IMR-90 (cell line): Measurements from ENCODE around the gene NAGPA. TPM values are rescaled to one million over a fixed set of nuclear protein-coding genes. Genes with fewer than 3 reads are reported as not detected.

Experiments
- ATAC-seq: fragments of 200-7000 bp; cut with Tn5 transposase; 2 replicates; pipeline ENCODE4 v1.9.1; 2020; ENCODE audit warnings: low read depth, mild to moderate bottlenecking, moderate library complexity
- BruUV-seq: library from RNA; stranded (reverse); fragments of 400-500 nt; replicated peaks from 2 replicates; lab custom pipeline; 2021; lab: Mats Ljungman, UMichigan
- CTCF ChIA-PET: fragments of 300-600 bp; formaldehyde crosslinking; extraction: SDS; loops from one replicate; lab custom pipeline; 2021; ENCODE audit warnings: antibody characterized with exemption; lab: Yijun Ruan, JAX
- POLR2A ChIA-PET: fragments of 300-600 bp; sonication (Branson Sonifier 250); formaldehyde crosslinking; loops from one replicate; lab custom pipeline; 2022; ENCODE audit warnings: antibody characterized with exemption; ENCODE audit not compliant: unreplicated experiment; lab: Charles Lee
- DNase-seq: peaks from one replicate; pipeline ENCODE4 v3.0.0; 2013
- H2AFZ ChIP-seq: replicated peaks from 2 replicates; pipeline ENCODE3; 2013; ENCODE audit warnings: low read length, mild to moderate bottlenecking; ENCODE audit not compliant: poor library complexity
- H2AK5ac ChIP-seq: 2 replicates; pipeline ENCODE4 v1.6.1; 2013; ENCODE audit warnings: low read depth, low read length, inconsistent platforms
- H2AK9ac ChIP-seq: replicated peaks from 2 replicates; pipeline ENCODE3; 2013; ENCODE audit warnings: mild to moderate bottlenecking, low read depth, low read length, moderate library complexity; ENCODE audit not compliant: poor library complexity
- H2BK120ac ChIP-seq: 2 replicates; pipeline ENCODE4 v1.6.1; 2013; ENCODE audit warnings: low read depth, low read length, inconsistent platforms
- H2BK15ac ChIP-seq: 3 replicates; pipeline ENCODE4 v1.6.1; 2013; ENCODE audit warnings: low read depth, low read length, inconsistent platforms
- H2BK20ac ChIP-seq: 2 replicates; pipeline ENCODE4 v1.6.1; 2013; ENCODE audit warnings: low read depth, mild to moderate bottlenecking, inconsistent platforms, low read length, moderate library complexity
- H2BK5ac ChIP-seq: 2 replicates; pipeline ENCODE4 v1.6.1; 2013; ENCODE audit warnings: mild to moderate bottlenecking, low read depth, low read length, inconsistent platforms; ENCODE audit not compliant: poor library complexity, severe bottlenecking
- H3K14ac ChIP-seq: replicated peaks from 2 replicates; pipeline ENCODE4 v1.6.1; 2013; ENCODE audit warnings: low read depth, low read length, inconsistent platforms
- H3K18ac ChIP-seq: 2 replicates; pipeline ENCODE4 v1.6.1; 2013; ENCODE audit warnings: low read depth, low read length, control low read depth
- H3K23ac ChIP-seq: 2 replicates; pipeline ENCODE4 v1.6.1; 2013; ENCODE audit warnings: low read depth, low read length, inconsistent platforms
- H3K27ac ChIP-seq: 2 replicates; pipeline ENCODE4 v1.5.1; 2013; ENCODE audit warnings: mild to moderate bottlenecking, control low read depth, low read length; ENCODE audit not compliant: insufficient read depth
- H3K27me3 ChIP-seq: 2 replicates; pipeline ENCODE4 v1.6.1; 2013; ENCODE audit warnings: low read length; ENCODE audit not compliant: control insufficient read depth, insufficient read depth
- H3K36me3 ChIP-seq: 2 replicates; pipeline ENCODE4 v1.6.1; 2013; ENCODE audit warnings: low read length, mixed read lengths; ENCODE audit not compliant: control insufficient read depth, insufficient read depth
- H3K4ac ChIP-seq: 2 replicates; pipeline ENCODE4 v1.6.1; 2013; ENCODE audit warnings: low read depth, low read length, inconsistent platforms
- H3K4me1 ChIP-seq: 2 replicates; pipeline ENCODE4 v1.6.1; 2013; ENCODE audit warnings: low read length, mixed read lengths; ENCODE audit not compliant: control insufficient read depth, insufficient read depth
- H3K4me2 ChIP-seq: 2 replicates; pipeline ENCODE4 v1.6.1; 2013; ENCODE audit warnings: low read depth, mild to moderate bottlenecking, control low read depth, low read length, moderate library complexity
- H3K4me3 ChIP-seq: 2 replicates; pipeline ENCODE4 v1.5.1; 2013; ENCODE audit warnings: low read depth, mild to moderate bottlenecking, control low read depth, low read length, moderate library complexity; ENCODE audit not compliant: insufficient read depth
- H3K56ac ChIP-seq: 2 replicates; pipeline ENCODE4 v1.6.1; 2013; ENCODE audit warnings: low read length, inconsistent platforms; ENCODE audit not compliant: insufficient read depth; ENCODE audit errors: extremely low read depth
- H3K79me1 ChIP-seq, 2 experiments: 2 replicates each; pipeline ENCODE4 v1.6.1; 2013; ENCODE audit warnings: low read length in 2 of 2, inconsistent platforms in 1 of 2, low read depth in 1 of 2
- H3K9ac ChIP-seq: 2 replicates; pipeline ENCODE4 v1.6.1; 2013; ENCODE audit warnings: low read depth, low read length, control low read depth
- H3K9me1 ChIP-seq: 2 replicates; pipeline ENCODE4 v1.6.1; 2013; ENCODE audit warnings: low read length, inconsistent platforms; ENCODE audit not compliant: insufficient read depth
- H3K9me3 ChIP-seq: 2 replicates; pipeline ENCODE4 v1.6.1; 2013; ENCODE audit warnings: low read length; ENCODE audit not compliant: control insufficient read depth, insufficient read depth
- H4K20me1 ChIP-seq: 2 replicates; pipeline ENCODE4 v1.6.1; 2013; ENCODE audit warnings: low read length, inconsistent platforms; ENCODE audit not compliant: insufficient read depth
- H4K5ac ChIP-seq: 2 replicates; pipeline ENCODE4 v1.6.1; 2013; ENCODE audit warnings: mild to moderate bottlenecking, low read depth, low read length, control low read depth
- H4K8ac ChIP-seq, 2 experiments: 2 replicates each; pipeline ENCODE4 v1.6.1; 2013; ENCODE audit warnings: low read depth in 2 of 2, low read length in 2 of 2, control low read depth in 1 of 2, inconsistent platforms in 1 of 2
- H4K91ac ChIP-seq: 2 replicates; pipeline ENCODE4 v1.6.1; 2013; ENCODE audit warnings: low read depth, low read length, inconsistent platforms; ENCODE audit not compliant: insufficient read depth
- CHD1 ChIP-seq: IDR thresholded peaks from 2 replicates; pipeline ENCODE4 v1.6.1; 2012; ENCODE audit warnings: low read depth, low read length, improper control_type of control experiment
- FOS ChIP-seq: fragments of 150-350 bp; IDR thresholded peaks from 2 replicates; pipeline ENCODE4 v1.6.1; 2016; ENCODE audit warnings: low read depth, low read length
- MAFK ChIP-seq: IDR thresholded peaks from 2 replicates; pipeline ENCODE4 v1.6.1; 2012; ENCODE audit warnings: low read depth, low read length, improper control_type of control experiment
- MAZ ChIP-seq: IDR thresholded peaks from 2 replicates; pipeline ENCODE4 v1.6.1; 2012; ENCODE audit warnings: low read depth, mild to moderate bottlenecking, low read length, improper control_type of control experiment, moderate library complexity, borderline replicate concordance
- NFE2L2 ChIP-seq: fragments of 150-350 bp; IDR thresholded peaks from 2 replicates; pipeline ENCODE4 v1.6.1; 2016; ENCODE audit warnings: low read depth, mild to moderate bottlenecking, low read length
- RCOR1 ChIP-seq: IDR thresholded peaks from 2 replicates; pipeline ENCODE4 v1.6.1; 2012; ENCODE audit warnings: mild to moderate bottlenecking, low read length, improper control_type of control experiment; ENCODE audit not compliant: insufficient replicate concordance
- WGBS, 2 experiments: methylation state at CpG; one replicate each; pipeline versions ENCODE4 v1.1.5 to v1.1.7; 2013; ENCODE audit warnings: missing lambda C conversion rate in 2 of 2; ENCODE audit not compliant: insufficient read length in 1 of 2; ENCODE audit errors: extremely low coverage in 2 of 2; 5-methylcytosine and 5-hydroxymethylcytosine counted together
- dilution Hi-C: fragments of 300-500 bp; cut with HindIII; formaldehyde crosslinking; loops from one replicate; pipeline ENCODE4 v1.14.3; 2018; ENCODE audit warnings: low sequenced_read_pairs; ENCODE audit not compliant: unreplicated experiment
- in situ Hi-C: fragments of 300-500 bp; cut with MboI; formaldehyde crosslinking; loops from 3 replicates; pipeline ENCODE4 v1.14.3; 2019; ENCODE audit warnings: low sequenced_read_pairs, inconsistent platforms, mixed read lengths
- intact Hi-C: fragments of 100-400 bp; cut with micrococcal nuclease; formaldehyde crosslinking; loops from 2 replicates; pipeline ENCODE4 v1.10.0; 2022
- polyA plus RNA-seq, 3 experiments: library from polyadenylated mRNA; depleted of rRNA; stranded (reverse); fragments of >200 nt; gene quantifications; 2 replicates each; pipeline ENCODE4 v1.2.3, GENCODE V29; 2012; ENCODE audit warnings: low replicate concordance in 1 of 3
- total RNA-seq: library from RNA; depleted of rRNA; stranded (reverse); fragments of >200 nt; gene quantifications from 2 replicates; pipeline ENCODE4 v1.2.3, GENCODE V29; 2012
- TF ChIP-seq, protein P1 (sequence below): fragments of 150-350 bp; IDR thresholded peaks from 2 replicates; pipeline ENCODE4 v1.6.1; 2016; ENCODE audit warnings: low read depth, mild to moderate bottlenecking, low read length, moderate library complexity, borderline replicate concordance

The NAGPA gene
- total and polyA plus RNA-seq, 2 of the 4 experiments (the other 2 are of a cell fraction), result 6.5 to 12.2 TPM

- no peak overlapping the region for H3K4me3 ChIP-seq
- H3K9me1 ChIP-seq, result no peaks in the 10 kb centered on the region
- H2BK5ac ChIP-seq, result no peak overlapping the region
- intact Hi-C loops, result no loop called here
- H4K5ac ChIP-seq, result no peak overlapping the region
- H3K27me3 ChIP-seq, result peaks cover 8% of the 10 kb centered on the region
- no peak overlapping the region for H3K23ac ChIP-seq
- ChIA-PET CTCF (no interaction called here), POLR2A (no interaction called here)
- H3K36me3 ChIP-seq, result no peaks in the 10 kb centered on the region
- H4K91ac ChIP-seq, result no peak overlapping the region
- DNase-seq (no peak), ATAC-seq (no peak)
- no peak overlapping the region for H3K56ac ChIP-seq
- H2BK15ac ChIP-seq, result no peak overlapping the region
- H3K9ac ChIP-seq, result no peak overlapping the region
- H2AK9ac ChIP-seq, result no peak overlapping the region
- in situ Hi-C loops, result no loop called here
- WGBS, 2 experiments, result 64% methylated on average over 9 of the region's 18 CpGs; no CpG with 5 or more reads in 1 of the 2 experiments
- H2BK120ac ChIP-seq, result no peak overlapping the region
- H3K4me2 ChIP-seq, result no peak overlapping the region
- H3K27ac ChIP-seq, result no peak overlapping the region
- no peak overlapping the region for H2AFZ ChIP-seq
- no peak overlapping the region for H2AK5ac ChIP-seq
- no peak overlapping the region for H4K8ac ChIP-seq
- no peaks in the 10 kb centered on the region for H3K79me1 ChIP-seq
- no TSS peak for BruUV-seq
- no peak overlapping the region for H2BK20ac ChIP-seq
- H3K9me3 ChIP-seq, result no peaks in the 10 kb centered on the region
- dilution Hi-C loops, result no loop called here
- TF ChIP-seq MAZ (no peak), CHD1 (no peak), RCOR1 (no peak), NFE2L2 (no peak), FOS (no peak), MAFK (no peak)
- TF ChIP-seq, protein P1, sequence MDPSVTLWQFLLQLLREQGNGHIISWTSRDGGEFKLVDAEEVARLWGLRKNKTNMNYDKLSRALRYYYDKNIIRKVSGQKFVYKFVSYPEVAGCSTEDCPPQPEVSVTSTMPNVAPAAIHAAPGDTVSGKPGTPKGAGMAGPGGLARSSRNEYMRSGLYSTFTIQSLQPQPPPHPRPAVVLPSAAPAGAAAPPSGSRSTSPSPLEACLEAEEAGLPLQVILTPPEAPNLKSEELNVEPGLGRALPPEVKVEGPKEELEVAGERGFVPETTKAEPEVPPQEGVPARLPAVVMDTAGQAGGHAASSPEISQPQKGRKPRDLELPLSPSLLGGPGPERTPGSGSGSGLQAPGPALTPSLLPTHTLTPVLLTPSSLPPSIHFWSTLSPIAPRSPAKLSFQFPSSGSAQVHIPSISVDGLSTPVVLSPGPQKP, result no peak
- H3K4me1 ChIP-seq, result no peaks in the 10 kb centered on the region
- H4K20me1 ChIP-seq, result no peaks in the 10 kb centered on the region
- no peak overlapping the region for H3K4ac ChIP-seq
- no peak overlapping the region for H3K14ac ChIP-seq
- H3K18ac ChIP-seq, result no peak overlapping the region
These were observed 38.9 kb downstream of the NAGPA start for GRCh38 chr16:4994719-4995434.
